ENCODE data around the gene RBM20.

DNA sequence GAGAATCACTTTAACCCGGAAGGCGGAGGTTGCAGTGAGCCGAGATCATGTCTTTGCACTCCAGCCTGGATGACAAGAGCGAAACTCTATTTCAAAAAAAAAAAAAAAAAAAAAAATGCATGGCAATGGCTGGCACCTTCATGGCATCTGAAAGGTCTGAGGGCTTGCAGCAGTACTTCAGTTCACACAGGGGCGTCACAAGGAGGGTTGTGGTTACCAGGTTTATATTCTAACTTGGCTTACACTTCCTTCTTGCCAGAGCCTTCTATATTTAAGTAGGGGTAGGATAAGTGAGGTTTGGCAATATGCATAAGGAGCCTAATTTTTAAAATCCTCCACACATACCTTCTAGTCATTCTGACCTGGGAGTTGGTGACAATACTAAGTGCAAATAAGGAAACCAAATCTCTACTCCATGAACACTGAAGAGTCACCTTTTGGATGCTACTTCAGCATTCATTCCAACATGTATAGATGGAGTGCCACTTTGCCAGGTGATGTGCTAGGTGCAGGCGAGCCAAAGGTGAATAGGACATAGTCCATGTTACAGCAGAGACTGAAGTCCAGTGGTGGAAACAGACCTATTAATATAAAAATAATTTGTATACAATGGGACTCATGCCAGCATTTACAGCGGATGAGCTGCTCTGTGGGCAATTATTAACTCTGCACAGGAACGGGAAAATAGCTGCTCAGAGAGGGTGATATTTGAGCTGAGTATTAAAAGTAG, 169.8 kb downstream of the RBM20 start:
- TF ChIP-seq POLR2A (IDR thresholded peaks at IDR 0.05): no peak
- TF ChIP-seq, protein P1, sequence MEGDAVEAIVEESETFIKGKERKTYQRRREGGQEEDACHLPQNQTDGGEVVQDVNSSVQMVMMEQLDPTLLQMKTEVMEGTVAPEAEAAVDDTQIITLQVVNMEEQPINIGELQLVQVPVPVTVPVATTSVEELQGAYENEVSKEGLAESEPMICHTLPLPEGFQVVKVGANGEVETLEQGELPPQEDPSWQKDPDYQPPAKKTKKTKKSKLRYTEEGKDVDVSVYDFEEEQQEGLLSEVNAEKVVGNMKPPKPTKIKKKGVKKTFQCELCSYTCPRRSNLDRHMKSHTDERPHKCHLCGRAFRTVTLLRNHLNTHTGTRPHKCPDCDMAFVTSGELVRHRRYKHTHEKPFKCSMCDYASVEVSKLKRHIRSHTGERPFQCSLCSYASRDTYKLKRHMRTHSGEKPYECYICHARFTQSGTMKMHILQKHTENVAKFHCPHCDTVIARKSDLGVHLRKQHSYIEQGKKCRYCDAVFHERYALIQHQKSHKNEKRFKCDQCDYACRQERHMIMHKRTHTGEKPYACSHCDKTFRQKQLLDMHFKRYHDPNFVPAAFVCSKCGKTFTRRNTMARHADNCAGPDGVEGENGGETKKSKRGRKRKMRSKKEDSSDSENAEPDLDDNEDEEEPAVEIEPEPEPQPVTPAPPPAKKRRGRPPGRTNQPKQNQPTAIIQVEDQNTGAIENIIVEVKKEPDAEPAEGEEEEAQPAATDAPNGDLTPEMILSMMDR (IDR thresholded peaks at IDR 0.05): no peak

Measured in gastroesophageal sphincter (tissue), 3 donors.